Measurements from ENCODE around the gene MT1G.
A peak's percentile ranks its signal among the peaks of the same experiment; 100 is the strongest.
"Not testable (repeated sequence)": the region's sequence is repeated elsewhere in the genome, so short reads cannot be mapped to it uniquely, and the experiment has no call there.

The MT1G gene

GRCh38 chr16:56632156-56632847, 35.6 kb downstream of the MT1G start, which contains the start of gene MT1M:
MT1M (plus strand) TSS chr16:56632659; CDS start chr16:56632732, 73 bp downstream.
- Mint-ChIP-seq H3K27me3 (peaks cover 52 to 68% of the 10 kb centered on the region in 2 donors), H3K27ac (peak within 1 kb of the TSS; percentile 37), H3K4me3 (peak within 1 kb of the TSS; percentile 79 to 82), H3K9me3 (no peaks in the 10 kb centered on the region), H3K4me1 (peaks cover 27 to 49% of the 10 kb centered on the region in 2 donors), H3K36me3 (no peaks in the 10 kb centered on the region)
- ATAC-seq (replicated peaks) (no peak), DNase-seq (no peak)

GRCh38 chr16:56631832-56632155, 36.1 kb downstream of the MT1G start:
- Mint-ChIP-seq H3K36me3 (no peaks in the 10 kb centered on the region), H3K4me3 (peak overlapping the region; percentile 79 to 82), H3K4me1 (peaks cover 27 to 49% of the 10 kb centered on the region in 2 donors), H3K27ac (peak overlapping the region; percentile 37), H3K27me3 (peaks cover 47 to 68% of the 10 kb centered on the region in 2 donors), H3K9me3 (no peaks in the 10 kb centered on the region)
- no peak for ATAC-seq (replicated peaks)
- no peak for DNase-seq

- DNase-seq (no peak), ATAC-seq (replicated peaks) (no peak)
- Mint-ChIP-seq H3K4me3 (no peak overlapping the region), H3K4me1 (peaks cover 27 to 49% of the 10 kb centered on the region in 2 donors), H3K9me3 (no peaks in the 10 kb centered on the region), H3K36me3 (no peaks in the 10 kb centered on the region), H3K27me3 (peaks cover 44 to 68% of the 10 kb centered on the region in 2 donors), H3K27ac (no peak overlapping the region)
These were observed 36.7 kb downstream of the MT1G start for GRCh38 chr16:56631197-56631596.

GRCh38 chr16:56630134-56630533, 37.7 kb downstream of the MT1G start:
- Mint-ChIP-seq H3K27me3 (peaks cover 47 to 68% of the 10 kb centered on the region in 2 donors), H3K4me1 (peaks cover 33 to 51% of the 10 kb centered on the region in 2 donors), H3K9me3 (no peaks in the 10 kb centered on the region), H3K27ac (peak overlapping the region; percentile 47), H3K36me3 (no peaks in the 10 kb centered on the region), H3K4me3 (no peak overlapping the region)
- ATAC-seq (replicated peaks) (peak; percentile 91 to 95), DNase-seq (peak; percentile 31)

- Mint-ChIP-seq H3K9me3 (no peaks in the 10 kb centered on the region), H3K4me3 (no peak overlapping the region), H3K27ac (no peak overlapping the region), H3K36me3 (no peaks in the 10 kb centered on the region), H3K4me1 (peaks cover 30 to 50% of the 10 kb centered on the region in 2 donors), H3K27me3 (peaks cover 47 to 68% of the 10 kb centered on the region in 2 donors)
- peak; percentile 64 to 70 for ATAC-seq (replicated peaks)
- no peak for DNase-seq
These were observed 38.3 kb downstream of the MT1G start for GRCh38 chr16:56629531-56629930.

- no peaks in the 10 kb centered on the region for H3K9me3 Mint-ChIP-seq
- no peak for ATAC-seq (replicated peaks)
These were observed 39.1 kb downstream of the MT1G start for GRCh38 chr16:56628486-56629350.

GRCh38 chr16:56626685-56627084, 41.2 kb downstream of the MT1G start:
- Mint-ChIP-seq H3K27ac (no peak overlapping the region), H3K27me3 (peaks cover 41 to 64% of the 10 kb centered on the region in 2 donors), H3K4me3 (no peak overlapping the region), H3K4me1 (peaks cover 24 to 36% of the 10 kb centered on the region in 2 donors), H3K36me3 (no peaks in the 10 kb centered on the region), H3K9me3 (no peaks in the 10 kb centered on the region)
- no peak for DNase-seq
- ATAC-seq (replicated peaks) = no peak

More at GRCh38 chr16:56628486-56629350, 39.1 kb downstream of the MT1G start:
- no peak overlapping the region for H3K27ac Mint-ChIP-seq
- H3K4me1 Mint-ChIP-seq = peaks cover 30 to 50% of the 10 kb centered on the region in 2 donors
- peaks cover 43 to 66% of the 10 kb centered on the region in 2 donors for H3K27me3 Mint-ChIP-seq
- H3K36me3 Mint-ChIP-seq = no peaks in the 10 kb centered on the region
- no peak overlapping the region for H3K4me3 Mint-ChIP-seq
- no peak for DNase-seq

- ATAC-seq (replicated peaks) = no peak
- Mint-ChIP-seq H3K4me1 (peaks cover 23 to 33% of the 10 kb centered on the region in 2 donors), H3K9me3 (no peaks in the 10 kb centered on the region), H3K36me3 (no peaks in the 10 kb centered on the region), H3K27ac (peak overlapping the region; percentile 59), H3K27me3 (peaks cover 41 to 65% of the 10 kb centered on the region in 2 donors), H3K4me3 (peak overlapping the region; percentile 73 to 88)
- DNase-seq = no peak
These were observed 41.8 kb downstream of the MT1G start for GRCh38 chr16:56625943-56626654.

GRCh38 chr16:56625140-56625942, 42.5 kb downstream of the MT1G start, which contains the start of gene MT1E:
MT1E (plus strand) TSS chr16:56625781; CDS start chr16:56625852, 71 bp downstream.
- ATAC-seq (replicated peaks) = peak; percentile 35 to 64
- no peak for DNase-seq

GRCh38 chr16:56623637-56624036, 44.2 kb downstream of the MT1G start:
- H3K4me3 Mint-ChIP-seq = no peak overlapping the region
- no peaks in the 10 kb centered on the region for H3K9me3 Mint-ChIP-seq
- no peak overlapping the region for H3K27ac Mint-ChIP-seq
- no peak for DNase-seq
- H3K4me1 Mint-ChIP-seq = peaks cover 10 to 15% of the 10 kb centered on the region in 2 donors
- no peaks in the 10 kb centered on the region for H3K36me3 Mint-ChIP-seq
- H3K27me3 Mint-ChIP-seq = peaks cover 55 to 79% of the 10 kb centered on the region in 2 donors
- no peak for ATAC-seq (replicated peaks)

More at GRCh38 chr16:56625140-56625942, 42.5 kb downstream of the MT1G start, which contains the start of gene MT1E:
- H3K27me3 Mint-ChIP-seq = peaks cover 45 to 70% of the 10 kb centered on the region in 2 donors
- no peaks in the 10 kb centered on the region for H3K36me3 Mint-ChIP-seq
- peak within 1 kb of the TSS; percentile 86 to 88 for H3K4me3 Mint-ChIP-seq
- H3K4me1 Mint-ChIP-seq = peaks cover 23 to 31% of the 10 kb centered on the region in 2 donors
- no peaks in the 10 kb centered on the region for H3K9me3 Mint-ChIP-seq
- H3K27ac Mint-ChIP-seq = peak within 1 kb of the TSS; percentile 68

GRCh38 chr16:56623184-56623583, 44.7 kb downstream of the MT1G start:
- H3K9me3 Mint-ChIP-seq; DNase-seq; H3K4me3 Mint-ChIP-seq; H3K36me3 Mint-ChIP-seq; ATAC-seq (replicated peaks); H3K27ac Mint-ChIP-seq: not testable (repeated sequence)
- Mint-ChIP-seq H3K27me3 (peaks cover 59 to 81% of the 10 kb centered on the region in 2 donors), H3K4me1 (peaks cover 9 to 15% of the 10 kb centered on the region in 2 donors)

GRCh38 chr16:56621665-56622445, 46.0 kb downstream of the MT1G start:
- H3K27me3 Mint-ChIP-seq = peaks cover 70 to 90% of the 10 kb centered on the region in 2 donors

More at GRCh38 chr16:56621665-56622445, 46.0 kb downstream of the MT1G start:
- peaks cover 14 to 25% of the 10 kb centered on the region in 2 donors for H3K4me1 Mint-ChIP-seq
- DNase-seq; H3K9me3 Mint-ChIP-seq; ATAC-seq (replicated peaks); H3K27ac Mint-ChIP-seq; H3K36me3 Mint-ChIP-seq; H3K4me3 Mint-ChIP-seq: not testable (repeated sequence)

All from stimulated activated naive B cell treated with anti-CD40 and anti-IgM and Interleukin-4, amounts not matched to agents 10 μg/mL and 1 μg/mL and 100 μg/mL, for 72 hours (primary cell).